ENCODE data around the gene PSTPIP2. TPM values are rescaled to one million over a fixed set of nuclear protein-coding genes. Genes with fewer than 3 reads are reported as not detected.

PSTPIP2 gene
- total RNA-seq, 1 donor from 2014 or later: 6.1 TPM

DNA sequence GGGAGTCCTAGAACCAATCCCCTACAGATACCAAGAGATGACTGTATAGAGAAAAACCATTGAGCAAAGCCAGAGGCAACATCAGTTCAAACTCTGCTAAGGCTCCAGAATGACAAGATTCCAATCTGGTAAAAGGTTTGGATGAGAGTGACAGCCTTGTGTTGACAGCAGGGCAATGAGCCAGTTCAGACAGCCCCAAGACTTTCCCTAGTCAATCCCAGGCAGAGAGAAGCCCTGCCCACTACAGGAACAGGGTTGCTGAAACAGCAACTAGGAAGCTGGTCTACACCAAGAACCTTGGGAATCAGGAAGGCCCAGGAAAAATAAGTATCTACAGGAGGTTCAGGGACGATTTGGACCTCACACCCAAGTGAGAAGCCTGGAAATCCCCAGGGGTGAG, 3.3 kb downstream of the PSTPIP2 start:
- Mint-ChIP-seq H3K4me1 (ENCODE audit: low read depth) (no peaks in the 10 kb centered on the region), H3K36me3 (ENCODE audit: insufficient read depth) (no peaks in the 10 kb centered on the region), H3K9me3 (ENCODE audit: low read depth) (no peaks in the 10 kb centered on the region), H3K4me3 (ENCODE audit: low read depth) (no peak overlapping the region), H3K27ac (no peak overlapping the region), H3K27me3 (peaks cover 10% of the 10 kb centered on the region)
- no peak for TF ChIP-seq CTCF (IDR thresholded peaks at IDR 0.05; ENCODE audit: unreplicated experiment)
- no peak for DNase-seq (ENCODE audit: low spot score, unreplicated experiment)

GRCh38 chr18:46067438-46068007, 4.5 kb downstream of the PSTPIP2 start:
- no peak overlapping the region for H3K27ac Mint-ChIP-seq
- H3K9me3 Mint-ChIP-seq (ENCODE audit: low read depth): no peaks in the 10 kb centered on the region
- TF ChIP-seq CTCF (IDR thresholded peaks at IDR 0.05; ENCODE audit: unreplicated experiment): no peak
- no peak for DNase-seq (ENCODE audit: low spot score, unreplicated experiment)
- no peaks in the 10 kb centered on the region for H3K4me1 Mint-ChIP-seq (ENCODE audit: low read depth)
- peaks cover 5% of the 10 kb centered on the region for H3K27me3 Mint-ChIP-seq
- H3K36me3 Mint-ChIP-seq (ENCODE audit: insufficient read depth): no peaks in the 10 kb centered on the region
- no peak overlapping the region for H3K4me3 Mint-ChIP-seq (ENCODE audit: low read depth)

DNA sequence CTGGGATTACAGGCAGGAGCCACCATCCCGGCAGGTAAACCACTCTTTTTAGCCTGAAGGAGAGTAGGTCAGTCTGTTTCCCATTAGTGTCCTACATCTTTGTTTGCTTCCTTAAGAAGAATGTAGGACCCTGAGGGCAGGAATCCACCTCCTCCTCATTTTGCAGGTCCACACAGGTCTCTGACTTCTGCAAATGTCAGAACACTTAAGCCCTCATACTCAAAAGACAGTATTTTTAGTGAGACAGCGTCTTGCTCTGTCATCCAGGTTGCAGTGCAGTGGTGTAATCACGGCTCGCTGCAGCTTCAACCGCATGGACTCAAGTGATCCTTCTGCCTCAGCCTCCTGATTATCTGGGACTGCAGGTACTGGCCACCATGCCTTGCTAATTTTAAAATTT, 9.3 kb downstream of the PSTPIP2 start:
- H3K9me3 Mint-ChIP-seq (ENCODE audit: low read depth): no peaks in the 10 kb centered on the region
- H3K27me3 Mint-ChIP-seq: no peaks in the 10 kb centered on the region
- no peaks in the 10 kb centered on the region for H3K4me1 Mint-ChIP-seq (ENCODE audit: low read depth)
- no peak overlapping the region for H3K27ac Mint-ChIP-seq
- H3K4me3 Mint-ChIP-seq (ENCODE audit: low read depth): no peak overlapping the region
- DNase-seq (ENCODE audit: low spot score, unreplicated experiment): no peak
- H3K36me3 Mint-ChIP-seq (ENCODE audit: insufficient read depth): no peaks in the 10 kb centered on the region
- TF ChIP-seq CTCF (IDR thresholded peaks at IDR 0.05; ENCODE audit: unreplicated experiment): no peak

DNA sequence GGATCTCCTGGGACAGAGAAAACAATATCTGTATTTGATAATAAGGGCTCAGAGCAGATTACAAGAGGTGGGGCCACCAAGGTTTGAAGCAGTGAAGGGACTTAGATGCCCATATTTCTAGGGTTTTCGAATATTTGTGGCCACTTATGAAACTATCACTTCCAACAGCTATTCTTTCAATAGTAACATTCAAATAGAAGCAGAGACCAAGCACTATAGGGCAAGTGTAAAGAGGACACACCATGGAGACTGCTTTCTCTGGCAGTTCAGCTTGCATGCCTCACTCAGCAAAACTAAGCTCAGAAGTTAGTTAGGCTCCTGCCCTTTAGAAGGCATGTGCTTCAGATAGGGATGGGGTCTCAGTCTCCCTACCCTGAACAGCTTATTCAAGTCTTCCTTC, 10.3 kb downstream of the PSTPIP2 start:
- no peak overlapping the region for H3K4me3 Mint-ChIP-seq (ENCODE audit: low read depth)
- no peaks in the 10 kb centered on the region for H3K9me3 Mint-ChIP-seq (ENCODE audit: low read depth)
- TF ChIP-seq CTCF (IDR thresholded peaks at IDR 0.05; ENCODE audit: unreplicated experiment): no peak
- no peak for DNase-seq (ENCODE audit: low spot score, unreplicated experiment)
- no peaks in the 10 kb centered on the region for H3K4me1 Mint-ChIP-seq (ENCODE audit: low read depth)
- no peaks in the 10 kb centered on the region for H3K36me3 Mint-ChIP-seq (ENCODE audit: insufficient read depth)
- H3K27ac Mint-ChIP-seq: no peak overlapping the region
- no peaks in the 10 kb centered on the region for H3K27me3 Mint-ChIP-seq

DNA sequence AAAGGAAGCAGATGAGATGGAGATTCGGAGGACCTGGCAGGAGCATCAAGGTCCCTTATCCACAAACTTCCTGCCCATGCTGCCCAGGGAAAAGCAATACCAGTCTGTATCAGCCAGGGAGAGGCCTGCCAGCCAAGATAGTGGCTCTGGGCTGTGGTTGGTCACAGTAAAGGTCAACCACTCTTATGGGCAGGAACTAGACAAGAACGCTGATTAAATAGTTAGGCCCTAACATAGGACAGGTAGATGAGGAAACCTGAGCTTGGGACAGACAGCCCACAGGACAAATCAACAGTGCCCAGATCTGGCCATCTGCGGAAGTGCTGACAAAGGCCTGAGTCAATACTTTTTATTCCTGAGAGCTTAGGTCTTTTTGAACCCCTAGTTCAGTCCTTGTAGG, 10.7 kb downstream of the PSTPIP2 start:
- H3K4me3 Mint-ChIP-seq (ENCODE audit: low read depth): no peak overlapping the region
- DNase-seq (ENCODE audit: low spot score, unreplicated experiment): no peak
- no peaks in the 10 kb centered on the region for H3K27me3 Mint-ChIP-seq
- TF ChIP-seq CTCF (IDR thresholded peaks at IDR 0.05; ENCODE audit: unreplicated experiment): no peak
- H3K27ac Mint-ChIP-seq: no peak overlapping the region
- no peaks in the 10 kb centered on the region for H3K36me3 Mint-ChIP-seq (ENCODE audit: insufficient read depth)
- H3K4me1 Mint-ChIP-seq (ENCODE audit: low read depth): no peaks in the 10 kb centered on the region
- H3K9me3 Mint-ChIP-seq (ENCODE audit: low read depth): no peaks in the 10 kb centered on the region
